Stimulated activated CD4-positive, alpha-beta T cell treated with anti-CD3 and anti-CD28 coated beads, Interleukin-12 subunit alpha, Interleukin-12 subunit beta, amount 100 ng/mL, for 48 hours (primary cell): Measurements from ENCODE around the gene COLQ.
"Not testable (repeated sequence)": the region's sequence is repeated elsewhere in the genome, so short reads cannot be mapped to it uniquely, and the experiment has no call there.

Experiments used
- DNase-seq, 3 donors: peaks; one replicate each; pipeline ENCODE4 v3.0.0-alpha.2; 2020; ENCODE audit warnings: low read depth in 2 of 3, low spot score in 1 of 3

Gene COLQ

DNA sequence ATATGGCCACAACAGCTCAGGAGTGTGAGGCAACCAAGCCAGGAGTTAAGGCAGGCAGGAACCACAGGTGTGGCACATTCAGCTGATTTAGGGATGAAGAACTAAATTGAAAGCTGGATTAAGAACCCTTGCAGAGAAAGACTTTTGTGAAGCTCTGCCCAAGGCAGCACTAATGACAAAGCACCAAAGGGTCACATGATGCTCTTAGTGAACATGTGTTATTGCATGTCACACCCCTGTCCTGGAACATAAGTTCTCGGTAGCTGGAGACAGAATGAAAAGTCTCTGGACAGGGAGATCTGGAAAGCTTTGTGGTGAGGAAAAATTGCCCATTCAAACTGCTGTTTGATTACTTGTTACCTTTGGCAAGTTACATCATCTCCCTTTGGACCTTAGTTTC is 90.9 kb downstream of the COLQ start:
- DNase-seq: no peak

DNA sequence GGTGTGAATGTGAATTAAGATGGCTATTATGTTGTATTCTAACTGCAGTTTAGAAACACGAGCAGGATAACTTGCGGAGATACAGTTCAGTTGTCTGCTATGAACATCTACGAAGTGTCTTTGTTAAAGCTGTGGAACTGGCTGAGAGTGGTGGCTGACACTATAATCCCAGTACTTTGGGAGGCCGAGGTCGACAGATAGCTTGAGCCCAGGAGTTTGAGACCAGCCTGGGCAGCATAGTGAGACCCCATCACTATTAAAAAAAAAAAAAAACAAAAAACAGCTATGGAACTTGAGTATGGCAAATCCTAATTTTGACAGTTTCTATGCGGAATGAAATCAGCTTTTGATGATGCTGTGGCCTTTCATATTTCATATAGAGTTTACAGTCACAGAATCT is 92.4 kb downstream of the COLQ start:
- no peak for DNase-seq

DNA sequence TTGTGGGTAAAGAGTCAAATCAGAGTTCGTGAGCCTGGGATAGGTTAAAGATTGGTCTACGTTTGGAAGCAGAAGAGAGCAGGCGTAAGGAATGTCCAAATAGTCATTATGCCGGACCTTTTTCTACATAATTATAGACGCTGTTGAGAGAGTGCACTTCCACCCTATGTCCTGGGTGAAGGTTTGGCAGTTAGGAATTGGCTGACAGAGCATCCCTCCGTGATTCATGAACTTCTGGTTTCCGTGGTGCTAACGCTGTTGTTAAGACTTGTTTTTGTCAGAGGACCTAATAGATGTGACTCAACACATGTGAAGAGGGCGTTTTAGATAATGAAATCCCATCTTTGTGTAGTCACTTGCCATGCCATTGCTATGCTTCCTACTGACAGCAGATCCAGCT is 93.0 kb downstream of the COLQ start:
- peak; percentile 10 to 19 (median 14) for DNase-seq

GRCh38 chr3:15427981-15428380 is 93.5 kb downstream of the COLQ start:
- no peak for DNase-seq

DNA sequence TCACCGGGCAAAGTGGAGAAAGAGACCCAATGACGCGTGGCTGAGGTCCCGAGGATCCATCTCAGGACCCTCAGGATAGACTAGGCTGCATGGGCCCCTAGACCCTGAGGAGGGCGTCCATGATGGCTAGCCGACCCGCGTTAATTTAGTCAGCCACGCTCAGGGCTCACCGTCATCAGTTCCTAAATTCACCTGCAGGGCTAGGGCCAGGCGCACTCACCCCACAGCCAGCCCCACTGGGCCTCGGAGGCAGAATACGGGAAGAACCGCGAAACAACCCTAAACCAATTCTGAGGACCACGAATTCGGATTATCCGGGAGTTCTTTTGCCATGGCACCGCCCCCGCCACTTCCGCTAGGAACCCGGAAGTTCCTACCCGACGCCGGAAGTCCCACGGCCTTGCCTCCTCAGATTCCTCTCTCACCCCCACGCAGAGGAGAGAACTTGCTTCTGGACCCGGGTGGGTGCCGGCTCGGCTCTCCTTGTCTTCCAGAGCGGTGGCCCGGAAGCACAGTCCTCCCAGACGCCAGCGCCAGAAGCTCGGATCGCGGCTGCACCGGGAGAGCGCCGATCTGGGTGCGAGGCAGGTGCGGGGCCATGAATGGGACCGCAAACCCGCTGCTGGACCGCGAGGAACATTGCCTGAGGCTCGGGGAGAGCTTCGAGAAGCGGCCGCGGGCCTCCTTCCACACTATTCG is 94.2 kb downstream of the COLQ start, which contains the start of the genes EAF1 and METTL6:
Gene EAF1, plus strand, starts transcription at position 417 of the 699 bp plus-strand sequence. Its CDS starts 182 bp downstream, at position 599.
Gene METTL6, minus strand, starts transcription at position 363 of the 699 bp plus-strand sequence. CDS start 1,033 bp downstream, outside the sequence.
- peak; percentile 79 to 85 (median 85) for DNase-seq

DNA sequence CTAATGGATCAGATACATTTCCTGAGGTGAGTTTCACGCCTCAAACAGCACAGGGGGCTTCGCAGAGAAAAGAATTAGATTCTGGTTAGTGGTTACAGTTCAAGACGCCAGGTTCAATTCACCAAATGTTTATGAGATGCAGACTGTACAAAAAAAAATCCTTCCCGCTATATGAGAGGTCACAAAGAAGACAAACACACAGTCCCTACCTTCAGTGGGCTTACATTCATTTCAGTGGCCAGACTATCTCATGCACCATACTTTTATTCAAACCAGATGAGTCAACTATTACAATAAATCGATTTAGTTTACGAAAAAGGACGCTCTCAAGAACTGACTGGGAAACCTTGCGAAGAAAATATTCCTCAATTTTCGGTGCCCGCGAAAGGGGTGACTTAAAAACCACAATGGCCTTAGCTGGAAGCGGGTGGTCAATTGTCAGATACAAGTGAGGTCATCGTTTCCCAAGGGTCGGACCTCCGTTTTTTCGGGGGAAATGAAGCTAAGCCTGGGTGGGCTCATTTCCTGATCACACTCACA is 94.9 kb downstream of the COLQ start:
- DNase-seq: no peak

GRCh38 chr3:15420871-15421270 is 100.6 kb downstream of the COLQ start:
- DNase-seq: no peak

- DNase-seq: not testable (repeated sequence)
Observed at GRCh38 chr3:15410966-15411365, 110.5 kb downstream of the COLQ start.

DNA sequence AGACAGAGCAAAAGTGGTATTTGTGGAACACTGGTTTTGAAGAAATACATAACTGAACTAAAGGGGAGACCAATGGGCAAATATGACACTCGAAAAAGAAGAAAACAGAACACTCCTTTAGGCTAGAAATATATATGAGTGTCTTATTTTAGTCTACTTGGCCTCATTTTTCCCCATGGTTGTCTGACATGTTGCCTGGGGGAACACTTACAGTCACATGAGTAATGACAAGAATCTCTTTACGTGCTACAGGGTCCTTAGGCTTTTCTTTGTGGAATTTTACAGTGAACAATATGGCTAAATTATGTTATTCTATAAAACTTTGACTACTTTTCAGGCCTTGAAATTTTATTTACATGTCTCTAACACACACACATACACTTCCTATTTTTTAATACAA is 111.7 kb downstream of the COLQ start:
- no peak for DNase-seq

- DNase-seq: no peak
Observed at GRCh38 chr3:15409239-15409638, 112.3 kb downstream of the COLQ start.

- DNase-seq: no peak
Observed at GRCh38 chr3:15405448-15406050, 116.0 kb downstream of the COLQ start.

DNA sequence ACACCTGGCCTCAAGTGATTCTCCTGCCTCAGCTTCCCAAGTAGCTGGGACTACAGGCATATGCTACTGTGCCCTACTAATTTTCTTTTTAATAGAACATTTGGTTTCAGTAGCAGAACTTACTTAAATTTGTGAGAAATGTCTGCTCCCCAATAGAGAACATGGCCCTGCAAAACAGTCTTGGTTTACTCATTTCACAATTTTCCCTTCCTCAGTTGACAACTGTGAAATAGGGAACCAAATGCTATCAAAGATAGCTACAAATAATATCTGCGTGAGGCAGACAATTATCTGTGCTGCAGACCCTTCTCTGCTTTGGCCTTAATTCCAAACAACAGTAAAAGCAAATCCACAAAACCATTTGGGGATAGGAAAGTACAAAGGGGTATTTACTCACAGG is 116.7 kb downstream of the COLQ start:
- DNase-seq: no peak

GRCh38 chr3:15403965-15404364 is 117.5 kb downstream of the COLQ start:
- DNase-seq: no peak

DNA sequence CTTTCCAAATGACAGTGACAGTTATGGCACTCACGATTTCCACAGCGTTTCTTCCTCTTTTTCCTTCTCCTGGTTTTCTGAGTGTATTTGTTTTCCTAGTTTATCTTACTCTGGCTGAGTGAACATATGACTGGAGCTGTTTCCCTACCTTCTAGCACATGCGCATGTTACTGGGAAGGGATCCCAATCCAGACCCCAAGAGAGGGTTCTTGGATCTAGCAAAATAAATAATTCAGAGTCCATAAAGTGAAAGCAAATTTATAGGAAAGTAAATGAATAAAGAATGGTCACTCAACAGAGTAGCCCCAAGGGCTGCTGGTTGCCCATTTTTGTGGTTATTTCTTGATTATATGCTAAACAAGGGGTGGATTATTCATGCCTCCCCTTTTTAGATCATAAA is 118.0 kb downstream of the COLQ start:
- no peak for DNase-seq

GRCh38 chr3:15401936-15402335 is 119.6 kb downstream of the COLQ start:
- no peak for DNase-seq
